GM21360 (cell line): Measurements from ENCODE around the gene OXER1.

Source experiments
- ATAC-seq: cut with Tn5 transposase; IDR thresholded peaks from one replicate; pipeline ENCODE4 v1.9.1; 2021; ENCODE audit warnings: mild to moderate bottlenecking, moderate library complexity; ENCODE audit not compliant: unreplicated experiment

OXER1 gene

DNA sequence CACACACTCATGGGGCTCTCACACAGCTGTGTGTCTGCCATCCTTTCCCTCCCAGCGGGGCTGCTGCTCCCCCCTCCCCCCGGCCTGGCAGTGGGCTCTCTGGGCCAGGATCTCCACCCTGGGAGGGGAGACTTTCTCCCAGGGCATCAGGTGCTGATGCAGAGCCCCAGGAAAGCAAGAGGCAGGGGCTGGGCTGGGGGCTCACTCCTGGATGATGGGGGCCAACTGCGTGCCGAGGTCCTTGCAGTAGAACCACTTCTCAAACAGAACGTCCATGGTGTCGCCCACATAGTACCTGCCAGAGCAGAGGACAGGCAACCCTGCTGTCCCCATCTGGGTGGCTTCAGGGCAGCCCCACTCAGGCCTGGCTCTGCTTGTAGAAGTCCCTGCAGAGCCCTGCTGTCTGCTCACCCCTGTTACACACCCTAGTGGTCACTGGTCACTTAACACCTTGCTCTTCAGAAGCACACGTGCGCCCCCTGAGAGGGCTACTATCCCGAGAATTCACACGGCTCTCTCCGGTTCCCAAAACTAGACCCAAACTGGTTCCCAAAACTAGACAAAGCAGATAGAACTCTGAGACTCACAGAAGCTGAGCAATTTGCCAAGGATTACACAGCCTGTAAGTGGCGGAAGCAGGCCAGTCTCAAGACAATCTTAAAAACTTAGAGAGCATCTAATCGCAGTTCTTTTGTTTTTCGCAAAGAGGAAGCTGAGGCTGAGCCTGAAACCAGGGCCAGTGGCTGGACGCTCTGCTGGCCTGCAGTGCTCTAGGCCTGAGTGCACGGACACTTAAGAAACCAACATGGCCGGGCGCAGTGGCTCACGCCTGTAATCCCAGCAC, 6.6 kb upstream of the OXER1 start:
- no peak for ATAC-seq

DNA sequence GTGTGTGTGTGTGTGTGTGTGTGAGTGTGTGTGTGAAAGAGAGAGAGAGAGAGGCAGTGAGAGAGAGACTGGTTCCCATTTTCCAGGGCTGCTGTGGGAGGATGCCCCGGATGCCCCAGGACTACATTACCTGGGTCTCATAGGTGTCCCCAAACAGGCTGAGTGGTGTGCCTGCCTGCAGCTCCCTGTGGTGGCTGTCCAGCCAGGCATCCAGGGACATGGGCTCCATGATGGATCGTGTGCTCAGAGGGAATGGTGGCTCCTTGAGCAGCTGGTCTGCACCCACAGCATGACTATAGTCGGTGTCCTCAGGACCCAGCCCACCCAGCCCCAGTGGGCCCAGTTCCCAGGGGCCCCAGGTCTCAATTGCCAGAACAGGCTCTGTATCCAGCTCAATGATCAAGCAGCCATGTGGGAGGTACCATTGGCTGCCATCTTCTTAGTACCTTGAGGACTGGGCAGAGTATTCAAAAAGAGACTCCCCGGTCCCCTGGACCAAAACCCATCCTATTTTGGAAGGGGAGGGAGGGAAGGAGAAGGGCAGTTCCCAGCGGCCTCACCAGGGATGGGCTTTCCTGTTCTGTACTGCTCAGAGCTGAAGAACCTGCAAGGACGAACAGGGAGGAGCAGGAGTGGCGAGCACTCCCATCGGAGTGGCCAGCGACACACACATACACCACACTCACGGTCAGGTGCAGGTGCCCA, 5.8 kb upstream of the OXER1 start:
- no peak for ATAC-seq

DNA sequence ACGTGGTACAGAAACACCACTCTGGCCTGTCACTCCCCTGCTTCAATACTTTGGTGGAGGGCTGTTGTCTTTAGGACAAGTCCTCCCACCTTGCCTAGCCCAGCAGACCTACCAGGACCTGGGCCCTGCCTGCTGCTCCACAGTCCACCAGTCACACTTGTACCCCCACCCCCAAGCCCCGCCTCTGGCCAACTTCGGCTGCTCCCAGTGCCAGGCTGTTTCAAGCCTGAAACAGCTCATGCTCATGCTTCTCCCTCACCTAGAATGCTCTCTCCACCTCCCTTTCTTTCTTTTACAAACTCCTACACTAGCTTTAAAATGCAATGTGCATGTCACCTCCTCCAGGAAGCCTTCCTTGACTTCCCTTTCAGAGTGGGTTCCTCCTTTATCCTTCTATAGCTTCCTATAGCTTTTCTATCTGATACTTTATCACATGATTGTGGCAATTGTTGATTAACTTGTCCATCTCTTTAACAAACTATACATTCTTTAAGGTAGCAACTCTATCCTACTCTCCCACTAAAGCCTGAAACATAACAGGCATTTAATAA, 4.8 kb upstream of the OXER1 start:
- ATAC-seq: no peak

DNA sequence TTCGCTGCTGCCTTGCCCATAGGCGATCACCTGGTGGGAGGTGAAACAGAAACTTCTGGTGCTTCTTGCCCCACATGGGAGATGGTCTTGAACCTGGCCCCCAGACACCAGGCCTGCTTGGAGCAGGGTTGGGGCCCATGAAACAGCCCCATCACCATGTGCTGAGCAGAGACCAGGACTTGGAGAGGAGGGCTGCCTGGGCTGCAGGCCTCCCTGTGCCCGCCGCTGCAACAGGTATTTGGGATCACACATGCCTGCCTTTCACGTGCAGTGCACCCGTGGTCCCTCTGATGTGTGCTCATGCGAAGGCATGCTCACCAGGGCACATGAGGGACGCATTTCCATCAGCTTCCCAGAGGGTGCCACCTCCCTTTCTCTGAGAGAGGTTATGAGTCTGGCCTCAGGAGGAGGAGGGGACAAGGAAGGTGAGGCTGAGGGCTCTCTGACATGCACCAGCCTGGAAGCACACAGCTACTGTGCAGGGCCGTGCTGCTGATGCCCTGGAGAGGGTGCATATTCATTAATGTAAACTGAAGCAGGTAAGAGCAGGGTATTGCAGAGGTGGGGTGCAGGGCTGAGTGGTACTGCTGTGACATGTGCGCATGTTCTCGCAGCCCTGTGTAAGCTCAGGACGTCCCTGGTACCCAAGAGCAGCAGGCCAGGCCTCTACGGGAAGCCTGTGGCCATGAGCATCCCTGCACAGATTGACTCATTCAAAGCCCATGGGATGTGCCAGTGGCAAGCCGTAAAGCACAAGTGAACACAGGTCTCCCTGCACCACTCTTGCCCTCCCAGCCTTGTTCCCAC, 4.2 kb upstream of the OXER1 start:
- ATAC-seq: no peak

DNA sequence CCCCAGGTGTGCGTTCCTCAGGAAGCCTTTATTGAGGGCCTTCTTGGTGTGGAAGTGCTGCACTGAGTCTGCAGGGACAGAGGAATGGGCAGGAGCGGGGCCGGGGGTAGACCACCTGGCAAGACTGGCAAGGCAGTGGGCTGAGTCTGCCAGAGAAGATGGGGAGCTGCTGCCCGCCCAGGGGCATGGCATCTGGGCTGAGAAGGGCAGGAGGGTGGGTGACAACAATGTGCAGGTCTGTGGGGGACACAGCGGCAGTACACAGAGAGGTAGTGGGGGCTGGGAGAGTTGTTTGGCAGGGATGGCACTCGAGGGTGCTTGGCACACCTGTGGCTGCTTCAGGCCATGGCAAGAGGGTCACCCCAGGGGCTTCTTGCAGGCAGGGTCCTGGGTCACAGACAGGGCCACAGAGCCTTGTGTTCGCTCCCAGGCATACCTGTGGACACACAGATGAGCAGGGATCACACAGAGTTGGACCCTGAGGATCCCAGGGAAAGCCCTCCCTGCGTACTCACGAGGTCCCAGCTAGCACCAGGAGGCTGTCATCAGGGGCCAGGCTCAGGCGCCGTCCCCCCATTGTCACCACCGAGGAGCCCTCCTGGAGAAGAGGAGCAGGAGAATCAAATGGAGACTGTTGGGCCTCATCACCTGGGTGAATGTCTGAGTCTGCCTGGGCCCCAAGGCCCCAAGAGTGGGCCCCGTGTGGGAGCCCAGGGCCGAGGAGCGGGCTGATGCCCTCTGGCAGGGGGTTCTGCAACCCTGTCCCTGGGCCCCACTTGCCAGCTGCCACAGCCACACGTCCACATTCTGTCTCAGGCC, 3.4 kb upstream of the OXER1 start:
- ATAC-seq: no peak

DNA sequence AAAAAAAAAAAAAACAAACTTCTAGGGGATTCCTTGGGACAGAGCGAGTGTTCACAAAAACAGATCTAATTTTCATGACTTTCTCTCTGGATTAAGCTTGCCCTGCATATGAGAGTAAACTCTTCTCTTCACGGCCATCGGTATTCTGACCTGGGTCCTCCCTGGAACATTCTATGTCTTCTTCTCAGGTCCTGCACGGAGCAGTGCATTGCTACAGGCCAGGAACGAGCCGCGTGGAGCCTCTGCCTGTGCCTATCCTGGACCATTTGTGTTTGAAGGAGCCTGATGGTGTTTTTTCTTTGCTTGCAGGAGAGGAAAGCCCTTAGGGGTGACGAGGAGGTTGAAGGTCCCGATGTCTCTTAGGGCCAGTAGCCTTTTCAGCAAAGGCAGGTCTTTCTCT, 1.8 kb upstream of the OXER1 start:
- ATAC-seq: no peak

DNA sequence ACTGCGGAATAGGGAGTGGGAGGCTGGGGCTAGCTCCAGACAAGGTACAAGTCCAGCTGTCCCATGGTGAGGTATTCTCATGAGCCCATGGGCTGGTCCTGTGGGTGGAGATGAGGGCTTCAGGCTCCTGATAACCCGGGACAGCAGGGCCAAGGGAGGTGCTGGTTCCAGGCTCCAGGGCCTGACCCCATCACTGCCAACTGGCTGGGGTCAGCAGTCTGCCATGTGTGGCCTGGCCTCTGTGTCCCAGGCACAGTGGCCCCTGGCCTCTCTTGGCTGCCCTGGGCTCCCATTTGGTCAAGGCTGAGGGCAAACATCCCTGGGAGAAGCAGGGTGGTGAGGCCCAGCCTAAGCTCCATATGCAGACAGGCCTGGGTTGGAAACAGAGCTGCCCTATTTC, 966 bp upstream of the OXER1 start:
- ATAC-seq: no peak

DNA sequence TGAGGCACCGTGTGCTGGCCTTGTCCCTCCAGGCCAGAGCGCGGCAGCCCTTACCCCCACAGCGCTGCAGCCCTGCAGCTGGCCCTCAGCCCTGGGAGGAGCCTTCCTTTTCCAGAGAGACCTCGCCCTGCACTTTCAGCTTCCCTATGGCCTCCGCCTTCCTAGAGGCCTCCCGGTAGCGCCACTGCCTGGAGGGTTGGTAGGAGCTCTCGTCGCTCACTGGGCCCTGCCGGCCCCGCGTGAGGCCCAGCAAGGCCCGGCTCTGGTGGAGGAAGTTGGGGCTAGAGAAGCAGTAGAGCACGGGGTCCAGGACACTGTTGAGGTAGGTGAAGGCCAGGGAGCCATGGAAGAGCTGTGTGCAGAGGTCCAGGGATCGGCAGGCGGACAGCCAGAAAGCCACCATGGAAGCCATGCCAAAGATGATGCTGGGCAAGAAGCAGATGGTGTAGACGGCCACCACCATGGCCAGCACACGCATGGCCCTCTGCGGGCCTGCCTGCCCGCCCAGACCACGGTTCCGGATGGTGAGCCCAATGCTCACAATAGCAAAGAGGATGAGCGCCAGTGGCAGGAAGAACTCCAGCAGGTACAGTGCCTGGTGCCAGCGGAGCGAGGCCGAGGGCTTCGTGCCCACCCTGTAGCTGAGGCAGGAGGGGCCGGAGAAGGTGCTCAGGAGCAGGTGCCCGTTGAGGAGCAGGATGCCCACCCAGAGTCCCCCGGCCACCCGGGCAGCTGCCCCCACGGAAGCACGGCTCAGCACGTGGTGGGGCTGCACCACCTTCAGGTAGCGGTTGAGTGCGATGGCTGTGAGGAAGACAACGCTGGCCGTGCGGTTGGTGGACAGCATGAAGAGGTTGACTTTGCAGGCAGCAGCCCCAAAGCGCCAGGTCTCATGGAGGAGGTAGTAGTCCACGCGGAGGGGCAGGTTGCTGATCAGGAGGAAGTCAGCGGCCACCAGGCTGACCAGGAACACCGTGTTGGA, 821 bp downstream of the OXER1 start:
- ATAC-seq: no peak

DNA sequence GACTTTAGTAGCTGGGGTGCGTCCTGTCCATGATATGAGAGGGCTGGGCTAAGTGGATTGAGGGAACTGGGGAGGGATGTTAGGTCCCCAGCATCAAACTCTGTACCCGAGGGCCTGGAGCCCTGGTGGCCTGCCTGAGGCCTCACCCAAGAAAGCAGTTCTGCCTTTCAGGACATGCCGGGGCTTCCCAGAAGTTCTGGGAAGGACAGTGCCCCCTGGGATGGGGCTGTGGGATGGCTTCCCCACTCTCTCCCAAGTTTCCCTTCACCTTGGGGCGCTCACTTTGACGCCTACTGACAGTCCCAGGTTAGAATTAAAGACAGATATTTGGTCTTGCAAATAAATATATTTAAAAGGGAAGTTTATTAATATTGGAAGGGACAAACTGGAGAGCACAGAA, 1.8 kb downstream of the OXER1 start:
- ATAC-seq: no peak

DNA sequence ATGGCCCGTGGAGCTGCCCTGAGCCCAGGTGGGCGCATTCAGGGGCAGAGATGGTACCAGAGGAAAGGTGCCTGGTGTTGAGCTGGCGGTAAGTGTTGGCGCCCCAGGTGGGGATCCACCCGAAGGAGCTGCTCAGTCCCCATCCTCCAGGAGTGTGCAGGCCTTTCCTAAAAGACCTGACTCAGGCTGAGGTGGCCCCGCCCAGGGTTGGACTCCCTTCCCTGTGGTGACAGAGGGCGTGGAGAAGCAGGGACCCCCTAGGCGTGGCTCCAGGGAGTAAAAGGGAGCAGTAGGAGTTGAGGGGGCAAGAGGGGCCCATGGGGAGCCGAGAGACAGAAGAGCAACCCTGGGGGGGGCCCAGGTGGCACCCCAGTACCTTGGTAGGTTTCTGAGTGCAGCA, 2.4 kb downstream of the OXER1 start:
- no peak for ATAC-seq

DNA sequence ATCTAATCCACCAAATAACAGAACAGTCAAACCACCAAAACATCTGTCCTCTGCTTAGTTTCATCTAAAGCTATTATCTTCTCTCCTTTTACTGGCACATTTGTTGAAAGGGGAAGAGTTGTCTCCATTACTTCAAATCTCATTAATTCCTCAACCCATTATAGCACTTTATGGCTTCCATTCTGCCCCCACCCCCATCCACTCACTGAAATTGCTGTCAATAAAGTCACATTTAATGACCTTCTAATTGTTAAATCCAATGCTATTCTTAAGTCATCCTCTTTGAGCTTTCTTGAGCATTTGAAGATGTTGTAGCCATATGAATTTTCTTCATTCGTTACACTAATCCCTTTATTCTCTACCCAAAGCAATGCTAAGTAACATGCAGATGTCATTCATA, 5.2 kb downstream of the OXER1 start:
- no peak for ATAC-seq

DNA sequence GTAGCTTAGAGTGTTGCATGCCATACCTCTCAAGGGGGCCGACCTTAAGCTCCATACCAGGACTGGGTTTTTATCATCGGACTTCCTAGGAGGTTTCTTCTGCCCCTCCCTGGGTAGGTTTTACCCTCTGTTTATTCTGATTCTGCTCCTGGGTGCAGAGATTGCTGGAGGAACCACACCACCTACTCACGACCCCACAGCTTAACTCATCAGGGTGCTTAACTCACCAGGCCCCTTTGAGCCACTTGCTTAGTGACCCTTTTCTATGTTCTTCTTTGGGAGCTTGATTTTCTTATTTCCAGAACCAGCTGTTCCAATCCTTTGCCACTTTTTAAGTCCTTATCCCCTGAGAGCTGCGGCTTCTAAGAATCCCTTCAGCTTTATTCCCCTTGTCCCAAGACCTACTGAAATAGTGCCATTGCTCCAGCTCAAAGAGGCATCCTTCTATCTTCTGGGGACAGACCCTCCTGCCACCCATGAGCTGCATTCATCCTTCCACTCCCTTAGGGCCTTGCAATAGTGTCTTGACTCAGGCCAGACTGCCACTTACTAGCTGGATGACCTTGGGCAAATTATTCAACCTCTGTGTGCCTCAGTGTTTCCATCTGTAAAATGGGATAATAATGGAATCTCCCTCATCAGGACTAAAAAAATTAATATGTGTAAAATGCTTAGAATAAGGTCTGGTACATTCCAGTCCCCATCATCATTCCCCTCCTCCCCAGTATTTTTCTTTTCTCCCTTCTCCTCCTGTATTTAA, 5.8 kb downstream of the OXER1 start:
- ATAC-seq: no peak

DNA sequence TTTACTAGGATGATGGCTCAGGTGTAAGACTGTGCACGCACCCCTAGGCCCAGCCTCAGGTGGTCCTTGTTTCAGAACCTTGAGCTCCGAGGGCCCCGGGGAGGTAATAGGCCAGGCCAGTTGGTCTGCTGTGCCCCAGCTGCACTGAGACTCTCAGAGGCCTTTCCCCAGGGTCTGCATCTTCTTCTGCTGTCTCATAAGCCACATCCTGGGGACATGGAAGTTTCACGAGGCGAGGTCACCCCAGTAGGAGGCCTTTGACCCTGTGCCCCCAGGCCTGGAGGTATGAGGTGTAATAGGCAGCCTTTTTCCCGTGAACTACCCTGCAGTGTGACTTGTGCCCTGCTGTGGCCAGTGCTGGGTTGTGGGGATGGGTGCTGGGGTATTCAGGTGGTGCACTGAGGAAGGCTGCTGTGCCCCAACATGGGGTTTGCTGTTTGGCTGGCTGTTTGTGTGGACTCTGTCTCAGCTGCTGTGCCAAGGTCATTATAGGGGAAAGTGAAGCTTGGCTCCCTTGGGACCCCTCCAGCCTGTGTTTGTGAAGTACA, 6.9 kb downstream of the OXER1 start:
- no peak for ATAC-seq

DNA sequence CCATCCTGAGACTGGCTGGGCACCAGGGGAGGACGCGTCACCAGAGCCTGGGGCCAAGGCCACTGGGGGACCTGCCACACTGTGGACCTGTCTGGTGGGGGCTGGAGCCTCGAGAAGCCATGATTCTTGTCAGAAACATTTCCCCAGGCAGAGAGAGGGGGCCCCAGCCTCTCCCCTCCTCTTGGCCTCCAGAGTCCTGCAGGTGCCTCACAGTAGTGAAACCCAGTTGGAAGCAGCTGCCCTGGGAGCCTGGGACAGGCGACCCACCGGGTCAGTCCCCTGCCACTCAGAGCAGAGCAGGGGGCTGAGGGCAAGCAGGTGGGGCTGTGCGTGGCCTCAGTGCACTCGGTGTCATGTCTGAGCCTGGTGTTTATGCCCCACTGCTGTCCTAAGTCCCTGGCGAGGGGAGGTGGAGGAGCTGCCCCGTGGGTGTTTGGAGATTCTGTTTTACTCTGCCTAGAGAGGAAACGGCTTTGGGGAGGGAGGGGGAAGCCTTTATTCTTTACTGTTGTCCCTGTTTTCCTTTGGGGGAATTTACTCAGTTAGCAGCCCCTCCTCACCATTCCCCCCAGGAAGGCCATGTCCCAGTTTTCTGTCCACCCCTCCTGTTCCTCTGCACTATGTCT, 7.7 kb downstream of the OXER1 start:
- ATAC-seq: no peak

DNA sequence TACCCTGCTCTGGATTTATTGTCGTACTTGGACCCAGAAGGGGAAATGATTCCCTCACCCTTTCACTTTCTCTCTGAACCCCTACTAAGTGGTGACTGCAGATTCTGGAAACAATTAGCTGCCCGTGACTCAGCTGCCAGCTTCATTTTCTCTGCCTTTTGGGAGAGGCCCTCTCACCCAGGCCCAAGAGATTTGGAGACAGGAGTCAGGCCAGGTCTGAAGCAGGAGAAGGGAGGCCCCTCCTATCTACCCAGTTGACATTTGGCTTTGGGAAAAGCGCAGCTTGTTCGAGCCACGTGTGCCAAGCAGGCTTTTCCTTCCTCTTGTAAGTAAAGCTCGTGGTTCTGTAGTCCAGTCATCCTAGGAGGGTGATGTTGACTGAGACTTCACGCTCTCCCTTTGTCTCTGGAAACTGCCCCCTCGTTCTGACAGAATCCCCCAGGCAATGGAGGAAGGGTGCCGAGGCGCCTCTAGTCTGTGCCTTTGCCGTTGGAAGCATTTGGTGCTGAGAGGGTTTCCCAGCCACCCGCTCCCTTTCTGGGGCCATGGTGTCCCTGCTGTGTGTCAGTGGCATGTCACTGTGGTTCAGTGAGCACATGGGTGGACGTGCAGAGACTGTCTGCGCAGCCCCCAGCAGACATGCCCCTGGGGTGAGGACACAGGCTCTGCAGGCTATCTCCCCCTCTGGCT, 8.6 kb downstream of the OXER1 start:
- ATAC-seq: no peak

DNA sequence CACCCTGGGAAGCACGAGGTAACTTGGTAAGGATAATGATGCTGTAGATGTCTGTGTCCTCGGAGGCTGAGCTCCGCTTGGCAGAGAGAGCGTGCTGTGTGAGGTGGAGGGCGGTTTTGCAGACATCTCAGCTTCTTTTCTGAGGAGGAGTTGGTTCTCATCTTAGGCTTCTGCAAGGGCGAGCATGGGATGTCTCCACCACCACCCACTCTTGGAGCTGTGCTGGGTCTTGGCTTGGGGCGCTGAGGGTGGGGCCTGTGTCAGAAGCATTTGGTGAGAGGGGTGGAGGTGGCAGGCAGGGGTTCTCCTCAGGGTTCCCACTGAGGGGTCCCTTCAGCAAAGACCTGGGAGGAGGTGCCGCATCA, 9.2 kb downstream of the OXER1 start:
- ATAC-seq: no peak

DNA sequence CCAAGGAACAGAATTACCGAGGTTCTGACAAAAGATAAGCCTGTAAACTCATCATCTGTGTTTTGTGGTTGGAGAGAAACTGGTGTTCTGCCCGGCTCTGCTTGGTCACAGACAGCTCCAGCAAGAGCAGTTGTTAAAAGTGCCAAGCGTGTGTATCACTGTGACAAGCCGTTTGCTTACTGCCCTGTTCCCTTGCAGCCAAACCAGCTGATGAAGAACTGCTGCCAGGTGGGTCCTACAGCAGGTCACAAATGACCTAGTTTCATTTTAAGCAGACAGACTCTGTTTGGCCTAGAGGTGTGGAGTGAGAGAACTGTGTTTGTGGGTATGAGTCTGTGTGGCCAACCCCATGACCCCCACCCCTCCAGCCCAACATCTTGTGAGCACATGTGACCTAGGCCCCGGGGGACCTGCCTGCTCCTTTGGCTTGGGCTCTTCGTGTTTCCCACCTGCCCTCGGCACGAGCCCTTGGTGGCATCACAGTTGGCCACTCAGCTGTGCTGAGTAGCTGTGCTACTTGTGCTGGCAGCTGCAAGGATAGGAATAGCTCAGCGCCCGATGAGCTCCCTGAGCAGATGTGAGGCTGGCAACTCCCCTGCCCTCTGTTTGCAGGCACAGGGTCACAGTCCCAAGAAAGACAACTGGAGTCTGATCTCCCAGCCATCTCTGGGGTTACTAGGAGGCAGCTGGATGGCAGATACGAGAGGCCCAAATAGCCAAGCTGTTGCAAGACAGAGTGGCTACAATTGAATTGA, 9.7 kb downstream of the OXER1 start:
- ATAC-seq: peak; percentile 49
